Sigmoid colon (tissue), 7 donors: ENCODE data around the gene VANGL1. TPM values are rescaled to one million over a fixed set of nuclear protein-coding genes. Genes with fewer than 3 reads are reported as not detected.

Source experiments
- DNase-seq: peaks from one replicate; pipeline ENCODE4 v3.0.0-alpha.2; 2019
- H3K27ac ChIP-seq, 4 donors: fragments of 200-600 bp; sonication (generic); one replicate each; pipeline ENCODE4 v1.5.1; 2016 to 2019; ENCODE audit warnings: mild to moderate bottlenecking in 1 of 4
- H3K27me3 ChIP-seq, 3 donors: fragments of 200-600 bp; sonication (generic); one replicate each; pipeline ENCODE4 v1.5.1; 2019; ENCODE audit warnings: mild to moderate bottlenecking in 1 of 3
- H3K36me3 ChIP-seq, 4 donors: fragments of 200-600 bp; sonication (generic); one replicate each; pipeline ENCODE4 v1.5.1; 2016 to 2019
- H3K4me1 ChIP-seq, 4 donors: fragments of 200-600 bp; sonication (generic); one replicate each; pipeline ENCODE4 v1.5.1; 2017 to 2019
- H3K4me3 ChIP-seq, 4 donors: fragments of 200-600 bp; sonication (generic); one replicate each; pipeline ENCODE4 v1.5.1; 2017 to 2019; ENCODE audit warnings: mild to moderate bottlenecking in 2 of 4, moderate library complexity in 1 of 4
- H3K9me3 ChIP-seq, 4 donors: fragments of 200-600 bp in 3 of 4; sonication (generic) in 3 of 4; one replicate each; pipeline versions ENCODE4 v1.5.1 to v1.6.1; 2013 to 2019
- EP300 ChIP-seq, 4 donors: sonication (generic); formaldehyde crosslinking; IDR thresholded peaks; one replicate each; pipeline ENCODE4 v1.6.1; 2017; ENCODE audit warnings: antibody characterized with exemption in 4 of 4
- POLR2A ChIP-seq, 2 donors: fragments of 450-650 bp; IDR thresholded peaks; one replicate each; pipeline ENCODE4 v1.6.1; 2016; ENCODE audit warnings: antibody characterized with exemption in 2 of 2, mild to moderate bottlenecking in 2 of 2, moderate library complexity in 2 of 2
- POLR2AphosphoS5 ChIP-seq, 4 donors: sonication (generic); formaldehyde crosslinking; IDR thresholded peaks; one replicate each; pipeline ENCODE4 v1.6.1; 2017; ENCODE audit warnings: antibody characterized with exemption in 4 of 4
- WGBS, 2 donors: extraction: QIAGEN DNeasy Blood & Tissue Kit; methylation state at CpG; one replicate each; pipeline ENCODE4 v1.1.7; 2013; 5-methylcytosine and 5-hydroxymethylcytosine counted together
- intact Hi-C: fragments of 100-400 bp; cut with DNase I; formaldehyde crosslinking; loops from one replicate; pipeline ENCODE4 v1.15.1; 2023
- polyA plus RNA-seq, 3 donors: library from polyadenylated mRNA; stranded (reverse); fragments of 200-250 nt; gene quantifications; one replicate each; pipeline ENCODE4 v1.2.3, GENCODE V29; 2013
- total RNA-seq, 4 donors: library from RNA; depleted of rRNA; stranded (reverse); fragments of >200 nt; gene quantifications; one replicate each; pipeline ENCODE4 v1.1.0, GENCODE V29; 2016
- TF ChIP-seq, protein P1 (sequence below), 4 experiments: fragments of 450-650 bp in 3 of 4; fragments of 200-600 bp in 1 of 4; IDR thresholded peaks; one replicate each; pipeline ENCODE4 v1.5.1; 2016 to 2019; ENCODE audit warnings: antibody characterized with exemption in 4 of 4, mild to moderate bottlenecking in 3 of 4, moderate library complexity in 2 of 4
- donor health status: healthy with polysubstance abuse.
- donor health status: Bipolar disorder and iron deficiency.
- donor health status: healthy.

Gene VANGL1
- total and polyA plus RNA-seq, 7 donors, result 1.2 to 14.7 (median 7.1) TPM

DNA sequence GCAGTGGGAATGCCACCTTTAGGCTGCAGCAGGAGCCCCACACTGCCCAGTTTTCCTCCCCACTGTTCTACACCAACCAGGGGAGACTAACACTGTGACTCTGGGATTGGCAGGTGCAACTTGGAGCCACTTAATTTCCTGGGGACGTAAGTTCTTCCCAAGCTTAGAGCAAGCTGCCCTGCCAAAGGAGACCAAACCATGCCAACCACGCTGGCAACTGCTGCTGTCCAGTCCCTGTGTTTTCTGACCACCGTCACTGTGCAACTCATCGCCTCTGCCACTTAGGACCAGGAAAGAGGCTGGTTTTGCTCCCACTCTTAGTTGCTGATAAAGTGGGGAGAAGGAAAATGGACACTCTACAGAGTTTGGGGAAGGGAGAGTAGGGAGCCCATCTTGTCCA lies 50.5 kb downstream of the VANGL1 start:
- WGBS, 2 donors, result 96 to 98% methylated on average over 4 of the region's 4 CpGs
- peaks cover 10 to 38% (median 20%) of the 10 kb centered on the region in 4 donors for H3K36me3 ChIP-seq
- intact Hi-C loops, result no loop called here

DNA sequence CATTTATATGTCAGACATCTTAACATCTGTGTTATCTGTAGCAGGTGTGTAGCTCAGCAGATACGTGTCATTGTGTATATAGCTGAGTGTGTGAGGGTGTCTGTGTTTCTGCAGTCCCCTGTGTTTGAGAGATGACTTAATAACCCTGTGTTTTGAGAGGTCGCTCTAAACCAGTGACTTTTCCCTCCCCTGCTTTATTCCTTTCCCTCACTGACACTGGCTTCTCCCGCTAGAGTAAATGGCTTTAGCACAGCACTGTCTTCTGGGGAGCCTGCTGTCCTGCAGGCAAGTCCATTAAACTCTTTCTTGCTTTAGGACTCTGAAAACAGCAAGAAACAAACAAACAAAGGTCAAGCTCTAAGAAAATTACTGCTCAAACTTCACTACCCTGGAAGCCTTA lies 53.0 kb downstream of the VANGL1 start:
- no peaks in the 10 kb centered on the region for H3K9me3 ChIP-seq
- H3K27ac ChIP-seq, result no peak overlapping the region
- no peaks in the 10 kb centered on the region for H3K4me1 ChIP-seq
- intact Hi-C loops, result no loop called here
- no peak for TF ChIP-seq POLR2A (IDR thresholded peaks at IDR 0.05)
- no peak for TF ChIP-seq EP300 (IDR thresholded peaks at IDR 0.05)
- TF ChIP-seq POLR2AphosphoS5 (IDR thresholded peaks at IDR 0.05), result no peak
- TF ChIP-seq, protein P1, sequence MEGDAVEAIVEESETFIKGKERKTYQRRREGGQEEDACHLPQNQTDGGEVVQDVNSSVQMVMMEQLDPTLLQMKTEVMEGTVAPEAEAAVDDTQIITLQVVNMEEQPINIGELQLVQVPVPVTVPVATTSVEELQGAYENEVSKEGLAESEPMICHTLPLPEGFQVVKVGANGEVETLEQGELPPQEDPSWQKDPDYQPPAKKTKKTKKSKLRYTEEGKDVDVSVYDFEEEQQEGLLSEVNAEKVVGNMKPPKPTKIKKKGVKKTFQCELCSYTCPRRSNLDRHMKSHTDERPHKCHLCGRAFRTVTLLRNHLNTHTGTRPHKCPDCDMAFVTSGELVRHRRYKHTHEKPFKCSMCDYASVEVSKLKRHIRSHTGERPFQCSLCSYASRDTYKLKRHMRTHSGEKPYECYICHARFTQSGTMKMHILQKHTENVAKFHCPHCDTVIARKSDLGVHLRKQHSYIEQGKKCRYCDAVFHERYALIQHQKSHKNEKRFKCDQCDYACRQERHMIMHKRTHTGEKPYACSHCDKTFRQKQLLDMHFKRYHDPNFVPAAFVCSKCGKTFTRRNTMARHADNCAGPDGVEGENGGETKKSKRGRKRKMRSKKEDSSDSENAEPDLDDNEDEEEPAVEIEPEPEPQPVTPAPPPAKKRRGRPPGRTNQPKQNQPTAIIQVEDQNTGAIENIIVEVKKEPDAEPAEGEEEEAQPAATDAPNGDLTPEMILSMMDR (IDR thresholded peaks at IDR 0.05), result no peak
- H3K36me3 ChIP-seq, result peaks cover 5 to 28% (median 18%) of the 10 kb centered on the region in 4 donors
- no peak for DNase-seq
- no peak overlapping the region for H3K4me3 ChIP-seq
- no peaks in the 10 kb centered on the region for H3K27me3 ChIP-seq
- WGBS, 2 donors, result 93% methylated on average over 3 of the region's 3 CpGs

More for the DNA sequence above, 50.5 kb downstream of the VANGL1 start:
- TF ChIP-seq EP300 (IDR thresholded peaks at IDR 0.05), result no peak
- no peak for TF ChIP-seq POLR2A (IDR thresholded peaks at IDR 0.05)
- TF ChIP-seq POLR2AphosphoS5 (IDR thresholded peaks at IDR 0.05), result no peak
- TF ChIP-seq, protein P1 (IDR thresholded peaks at IDR 0.05), result no peak
- DNase-seq, result no peak
- H3K27me3 ChIP-seq, result no peaks in the 10 kb centered on the region
- H3K9me3 ChIP-seq, result no peaks in the 10 kb centered on the region
- no peak overlapping the region for H3K27ac ChIP-seq
- H3K4me3 ChIP-seq, result no peak overlapping the region
- no peaks in the 10 kb centered on the region for H3K4me1 ChIP-seq

DNA sequence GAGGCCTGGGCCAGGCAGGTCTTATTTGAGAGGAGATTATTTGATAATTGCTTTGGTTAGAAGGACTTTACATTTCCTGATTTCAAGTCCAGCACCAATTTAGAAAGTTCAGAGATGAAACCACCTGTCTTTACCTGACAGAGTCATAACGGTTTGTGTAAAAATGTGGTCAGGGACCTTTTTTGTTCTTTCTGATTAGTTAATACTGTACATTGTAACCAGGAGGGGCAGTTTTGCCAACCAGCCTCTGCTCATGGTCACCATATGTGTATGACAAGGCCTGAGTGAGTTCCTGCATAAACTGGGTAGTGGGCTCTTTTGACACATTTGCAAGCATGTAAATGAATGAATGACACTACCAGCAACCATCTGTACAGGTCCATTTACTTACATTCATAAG lies 55.8 kb downstream of the VANGL1 start:
- Histone ChIP-seq H3K9me3 (no peaks in the 10 kb centered on the region), H3K27me3 (no peaks in the 10 kb centered on the region), H3K4me1 (no peaks in the 10 kb centered on the region), H3K36me3 (peaks cover 0 to 28% (median 16%) of the 10 kb centered on the region in 4 donors), H3K27ac (no peak overlapping the region), H3K4me3 (no peak overlapping the region)
- intact Hi-C loops, result no loop called here
- WGBS, 2 donors, result 76 to 79% methylated on average over 1 of the region's 1 CpG
- peak in 1 of 4 donors; percentile 12 for TF ChIP-seq POLR2AphosphoS5 (IDR thresholded peaks at IDR 0.05)
- TF ChIP-seq, protein P1 (IDR thresholded peaks at IDR 0.05), result no peak
- no peak for DNase-seq

DNA sequence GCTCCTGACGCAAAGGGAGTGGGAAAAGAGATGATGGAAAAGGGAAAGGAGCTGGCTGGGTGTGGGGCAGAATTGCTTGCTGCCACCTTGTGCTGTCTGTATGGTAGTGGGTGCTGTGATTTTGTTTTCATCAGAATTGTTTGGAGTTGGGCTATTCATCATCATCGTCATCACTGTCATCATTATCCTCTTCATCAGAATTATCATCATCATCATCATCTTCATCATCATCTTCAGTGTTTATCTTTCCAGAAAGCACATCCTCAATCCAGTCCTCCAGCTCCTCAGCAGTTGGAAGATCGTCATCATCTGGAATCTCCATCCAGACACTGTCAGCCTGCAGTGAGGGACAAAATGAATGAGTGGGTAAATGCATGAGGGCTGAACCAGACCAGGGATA lies 59.3 kb downstream of the VANGL1 start:
- no peak overlapping the region for H3K27ac ChIP-seq
- no peaks in the 10 kb centered on the region for H3K27me3 ChIP-seq
- H3K9me3 ChIP-seq, result no peaks in the 10 kb centered on the region
- no peak overlapping the region for H3K4me3 ChIP-seq
- no peak for DNase-seq
- 91 to 95% methylated on average over 3 of the region's 3 CpGs for WGBS, 2 donors
- H3K36me3 ChIP-seq, result peaks cover 0 to 53% (median 17%) of the 10 kb centered on the region in 4 donors
- no peaks in the 10 kb centered on the region for H3K4me1 ChIP-seq
- intact Hi-C loops, result loop anchor here (10.0 kb wide), 1 partner anchor 566 kb away; no protein-coding TSS in a partner anchor
- TF ChIP-seq POLR2AphosphoS5 (IDR thresholded peaks at IDR 0.05) (no peak), POLR2A (IDR thresholded peaks at IDR 0.05) (no peak), EP300 (IDR thresholded peaks at IDR 0.05) (no peak)
- TF ChIP-seq, protein P1 (IDR thresholded peaks at IDR 0.05), result no peak

DNA sequence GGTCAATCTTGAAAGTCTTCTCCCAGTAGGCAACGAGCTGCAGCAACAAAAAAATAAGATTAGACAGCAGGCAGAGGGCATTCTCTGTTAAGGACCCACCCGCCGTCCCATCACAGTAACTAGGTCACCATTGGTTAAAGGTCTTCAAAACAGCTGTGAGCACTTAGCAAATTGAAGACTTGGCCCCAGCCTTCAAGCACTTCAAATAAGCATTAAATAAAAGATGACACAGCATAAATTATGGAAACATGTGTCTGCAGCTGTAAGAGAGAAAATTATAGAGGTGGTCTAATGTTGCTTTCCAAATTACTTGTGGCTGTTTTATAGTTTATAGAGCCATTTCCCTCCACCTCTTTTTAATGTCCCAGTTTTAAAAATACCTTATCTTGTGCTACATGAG lies 61.2 kb downstream of the VANGL1 start:
- Histone ChIP-seq H3K4me3 (no peak overlapping the region), H3K27me3 (no peaks in the 10 kb centered on the region), H3K4me1 (peaks cover 0 to 3% (median 0%) of the 10 kb centered on the region in 4 donors), H3K36me3 (peaks cover 0 to 53% (median 17%) of the 10 kb centered on the region in 4 donors), H3K9me3 (no peaks in the 10 kb centered on the region), H3K27ac (no peak overlapping the region)
- DNase-seq, result no peak
- TF ChIP-seq POLR2A (IDR thresholded peaks at IDR 0.05), result no peak
- TF ChIP-seq POLR2AphosphoS5 (IDR thresholded peaks at IDR 0.05), result peak in 1 of 4 donors; percentile 39
- TF ChIP-seq, protein P1 (IDR thresholded peaks at IDR 0.05), result no peak
- intact Hi-C loops, result loop anchor here (10.0 kb wide), 1 partner anchor 568 kb away; no protein-coding TSS in a partner anchor
- 68 to 82% methylated on average over 3 of the region's 3 CpGs for WGBS, 2 donors
